ENCODE data around the gene MPP2.

DNA sequence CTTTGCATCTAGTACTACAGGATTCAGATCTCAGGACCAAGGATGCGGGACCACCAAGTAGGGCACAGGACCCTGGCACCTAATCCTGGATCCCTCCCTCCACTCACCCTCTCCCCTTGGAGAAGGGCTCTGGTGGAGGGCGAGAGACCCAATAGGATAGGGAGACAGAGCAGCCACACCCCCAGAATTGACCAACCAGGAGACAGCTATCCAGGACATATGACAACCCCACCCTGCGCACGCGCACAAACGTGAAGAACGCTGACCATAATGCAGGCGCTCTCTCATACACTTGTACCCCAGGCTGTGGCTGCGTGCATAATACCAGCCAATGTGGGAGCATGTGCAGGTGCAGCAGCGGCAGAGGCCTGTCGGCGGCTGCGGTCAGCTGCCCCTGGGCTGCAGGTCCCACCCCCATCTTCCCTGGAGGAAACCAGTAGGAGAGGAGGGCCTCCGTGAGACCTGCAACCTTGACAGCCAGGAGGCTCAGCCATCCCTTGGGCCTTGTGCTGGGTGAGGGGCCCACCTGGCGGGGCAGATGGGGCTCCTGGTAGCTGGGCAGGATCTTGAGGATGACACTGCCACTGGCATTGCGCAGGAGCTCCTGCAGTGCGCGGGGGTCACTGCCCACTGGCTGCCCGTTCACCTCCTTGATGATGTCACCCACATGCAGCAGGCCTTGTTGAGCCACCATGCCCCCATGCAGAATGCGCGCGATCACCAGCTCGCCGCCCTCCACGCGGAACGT is 25.4 kb downstream of the MPP2 start:
- no peak for TF ChIP-seq EP300 (conservative IDR thresholded peaks at IDR 0.05; ENCODE audit: poor library complexity, severe bottlenecking)
- TF ChIP-seq, protein P1, sequence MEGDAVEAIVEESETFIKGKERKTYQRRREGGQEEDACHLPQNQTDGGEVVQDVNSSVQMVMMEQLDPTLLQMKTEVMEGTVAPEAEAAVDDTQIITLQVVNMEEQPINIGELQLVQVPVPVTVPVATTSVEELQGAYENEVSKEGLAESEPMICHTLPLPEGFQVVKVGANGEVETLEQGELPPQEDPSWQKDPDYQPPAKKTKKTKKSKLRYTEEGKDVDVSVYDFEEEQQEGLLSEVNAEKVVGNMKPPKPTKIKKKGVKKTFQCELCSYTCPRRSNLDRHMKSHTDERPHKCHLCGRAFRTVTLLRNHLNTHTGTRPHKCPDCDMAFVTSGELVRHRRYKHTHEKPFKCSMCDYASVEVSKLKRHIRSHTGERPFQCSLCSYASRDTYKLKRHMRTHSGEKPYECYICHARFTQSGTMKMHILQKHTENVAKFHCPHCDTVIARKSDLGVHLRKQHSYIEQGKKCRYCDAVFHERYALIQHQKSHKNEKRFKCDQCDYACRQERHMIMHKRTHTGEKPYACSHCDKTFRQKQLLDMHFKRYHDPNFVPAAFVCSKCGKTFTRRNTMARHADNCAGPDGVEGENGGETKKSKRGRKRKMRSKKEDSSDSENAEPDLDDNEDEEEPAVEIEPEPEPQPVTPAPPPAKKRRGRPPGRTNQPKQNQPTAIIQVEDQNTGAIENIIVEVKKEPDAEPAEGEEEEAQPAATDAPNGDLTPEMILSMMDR (IDR thresholded peaks at IDR 0.05; ENCODE audit: poor library complexity, severe bottlenecking), result no peak
- TF ChIP-seq SMC3 (conservative IDR thresholded peaks at IDR 0.05; ENCODE audit: poor library complexity), result no peak
- TF ChIP-seq EZH2 (IDR thresholded peaks at IDR 0.05; ENCODE audit: borderline replicate concordance, insufficient read depth, low read length, poor library complexity, severe bottlenecking), result no peak
- no peak for TF ChIP-seq POLR2AphosphoS5 (IDR thresholded peaks at IDR 0.05)
